Endometrial microvascular endothelial cells (primary cell): ENCODE results near the gene ITGB4. TPM values are rescaled to one million over a fixed set of nuclear protein-coding genes. Genes with fewer than 3 reads are reported as not detected.
"Not testable (repeated sequence)": the region's sequence is repeated elsewhere in the genome, so short reads cannot be mapped to it uniquely, and the experiment has no call there.

Experiments
- in situ Hi-C: cut with HindIII; loops from 2 replicates; pipeline ENCODE4 v1.10.0; 2017; ENCODE audit warnings: low sequenced_read_pairs, low pct_unique_long_range_greater_than_20kb; ENCODE audit errors: inconsistent ontology term
- total RNA-seq: library from RNA; depleted of rRNA; stranded (reverse); fragments of >200 nt; gene quantifications from one replicate; pipeline ENCODE4 v1.2.3, GENCODE V29; 2015; ENCODE audit errors: inconsistent ontology term

The ITGB4 gene
- total RNA-seq, 1 donor from 2014 or later: 2.4 TPM

GRCh38 chr17:75759978-75760640 is 38.9 kb downstream of the ITGB4 start:
- in situ Hi-C loops: not testable (repeated sequence)

DNA sequence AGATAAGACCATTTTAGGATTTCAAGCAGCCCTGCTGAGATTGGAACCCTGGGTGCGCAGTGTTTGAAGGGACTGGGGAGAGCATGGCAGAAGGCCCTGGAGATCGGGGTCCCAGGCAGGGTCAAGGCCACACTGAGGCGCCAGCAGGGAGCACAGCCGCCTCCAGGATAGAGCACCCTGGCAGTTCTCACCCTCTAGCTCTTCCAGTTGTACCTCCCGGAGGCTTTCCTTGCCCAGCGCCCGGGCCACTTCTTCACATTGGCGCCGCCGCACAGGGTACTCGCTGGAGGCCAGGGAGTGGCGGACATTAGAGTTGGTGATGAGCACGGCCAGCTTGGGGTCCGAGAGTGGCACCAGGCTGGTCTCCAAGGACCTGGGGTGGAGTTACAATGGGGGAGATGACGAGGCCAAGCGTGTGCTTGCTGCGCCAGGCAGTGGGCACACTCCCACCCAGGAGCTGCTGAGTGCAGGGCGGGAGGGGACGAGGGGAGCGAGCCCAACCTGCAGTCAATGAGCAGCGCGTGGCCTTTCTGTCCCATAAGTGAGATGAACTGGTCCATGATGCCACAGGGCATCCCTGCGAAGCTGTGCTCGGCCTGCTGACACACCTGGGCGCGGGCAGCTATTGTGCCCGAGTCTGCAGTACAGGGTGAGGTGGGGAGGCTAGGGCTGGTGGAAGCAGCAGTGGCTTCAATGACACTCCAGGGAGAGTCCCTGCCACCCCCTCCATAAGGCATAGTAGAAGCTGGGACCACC is 41.4 kb downstream of the ITGB4 start:
- in situ Hi-C loops: no loop called here

GRCh38 chr17:75763269-75763607 is 42.0 kb downstream of the ITGB4 start:
- in situ Hi-C loops: no loop called here

DNA sequence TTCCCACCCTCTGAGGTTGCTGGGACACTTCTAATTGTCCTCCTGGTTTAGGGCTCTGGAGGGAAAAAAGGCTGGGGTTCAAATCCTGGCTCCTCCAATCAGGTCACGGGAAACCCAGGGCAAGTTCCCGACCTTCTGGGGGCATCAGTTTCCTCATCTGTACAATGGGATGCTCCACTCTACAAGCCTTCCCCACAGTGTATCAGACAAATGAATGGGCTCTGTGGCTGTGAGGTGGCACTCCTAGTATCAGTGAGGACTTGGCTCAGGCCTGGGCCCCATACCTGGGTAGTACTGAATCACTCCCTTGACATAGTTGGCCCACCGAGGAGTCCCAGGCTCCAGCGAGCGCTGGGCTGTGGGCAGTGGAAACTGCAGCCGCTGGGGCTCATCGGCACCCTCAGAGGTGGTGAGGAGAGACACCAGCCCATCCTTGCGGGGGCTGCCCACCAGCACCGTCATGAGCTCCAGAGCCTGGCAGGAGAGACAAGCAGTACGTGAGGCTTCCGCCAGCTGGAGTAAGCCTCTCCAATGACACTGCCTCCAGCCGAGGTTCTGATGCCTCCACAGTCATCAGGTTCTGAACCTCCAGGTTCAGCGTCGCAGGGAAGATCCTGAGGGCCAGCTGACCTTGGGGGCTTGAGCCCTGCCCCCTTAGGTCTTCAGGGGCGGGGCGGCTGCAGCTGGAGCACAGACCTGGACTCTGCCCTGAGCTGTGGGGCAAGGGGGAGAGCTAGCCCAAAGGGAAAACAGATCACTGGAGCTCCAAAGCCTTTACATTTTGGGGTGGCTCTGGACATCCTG is 42.6 kb downstream of the ITGB4 start:
- in situ Hi-C loops: no loop called here

GRCh38 chr17:75764417-75764710 is 43.1 kb downstream of the ITGB4 start:
- in situ Hi-C loops: no loop called here

GRCh38 chr17:75764711-75765421 is 43.6 kb downstream of the ITGB4 start, which contains the start of gene GALK1:
TSS of gene GALK1 (minus strand) at chr17:75765192. CDS start at chr17:75765136, 56 bp downstream.
- in situ Hi-C loops: no loop called here

- in situ Hi-C loops: no loop called here
Measured at GRCh38 chr17:75765981-75766380, 44.7 kb downstream of the ITGB4 start.

GRCh38 chr17:75767881-75768280 is 46.6 kb downstream of the ITGB4 start:
- in situ Hi-C loops: no loop called here

- in situ Hi-C loops: no loop called here
Measured at GRCh38 chr17:75769536-75769935, 48.3 kb downstream of the ITGB4 start.

DNA sequence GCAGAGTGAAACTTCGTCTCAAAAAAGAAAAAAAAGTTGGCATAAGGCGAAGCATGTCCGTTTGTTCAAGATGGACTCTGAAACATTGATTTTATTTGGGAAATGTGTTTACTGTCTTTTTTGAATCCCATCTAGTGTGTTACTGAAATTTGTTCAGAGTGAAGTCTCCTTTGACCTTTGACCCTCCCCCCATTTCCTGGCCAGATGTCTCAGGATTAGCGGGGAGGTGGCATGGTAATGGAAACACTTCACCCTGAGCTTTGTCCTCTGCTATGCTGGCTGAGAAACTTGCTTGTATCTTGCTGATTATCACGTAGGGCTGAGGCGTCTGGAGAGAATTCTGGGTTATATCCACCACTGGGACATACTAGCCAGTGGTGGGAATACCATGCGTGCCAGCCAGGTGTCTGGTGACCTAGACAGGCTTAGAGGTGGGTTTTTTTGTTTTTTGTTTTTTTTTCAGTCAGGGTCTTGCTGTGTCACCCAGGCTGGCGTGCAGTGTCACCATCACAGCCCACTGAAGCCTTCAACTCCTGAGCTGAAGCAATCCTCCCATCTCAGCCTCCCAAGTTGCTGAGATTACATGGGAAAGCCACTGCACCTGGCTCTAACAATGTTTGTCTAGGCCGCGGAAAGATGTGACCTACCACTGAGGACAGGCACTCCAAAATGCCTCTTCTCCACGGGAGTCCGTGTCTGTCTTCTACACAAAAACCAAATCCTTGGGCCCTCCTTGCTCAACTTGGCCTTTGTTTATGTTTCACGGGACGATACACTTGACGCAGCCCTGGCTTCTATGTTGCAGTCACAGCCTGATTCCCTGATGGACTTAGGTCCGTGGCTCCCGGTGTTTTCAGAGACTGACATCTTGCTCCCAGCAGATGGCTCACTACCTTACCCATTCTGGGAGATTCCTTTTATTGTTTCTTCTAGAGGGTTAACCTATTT is 50.3 kb downstream of the ITGB4 start:
- in situ Hi-C loops: no loop called here

GRCh38 chr17:75773121-75773807 is 52.0 kb downstream of the ITGB4 start:
- in situ Hi-C loops: no loop called here

DNA sequence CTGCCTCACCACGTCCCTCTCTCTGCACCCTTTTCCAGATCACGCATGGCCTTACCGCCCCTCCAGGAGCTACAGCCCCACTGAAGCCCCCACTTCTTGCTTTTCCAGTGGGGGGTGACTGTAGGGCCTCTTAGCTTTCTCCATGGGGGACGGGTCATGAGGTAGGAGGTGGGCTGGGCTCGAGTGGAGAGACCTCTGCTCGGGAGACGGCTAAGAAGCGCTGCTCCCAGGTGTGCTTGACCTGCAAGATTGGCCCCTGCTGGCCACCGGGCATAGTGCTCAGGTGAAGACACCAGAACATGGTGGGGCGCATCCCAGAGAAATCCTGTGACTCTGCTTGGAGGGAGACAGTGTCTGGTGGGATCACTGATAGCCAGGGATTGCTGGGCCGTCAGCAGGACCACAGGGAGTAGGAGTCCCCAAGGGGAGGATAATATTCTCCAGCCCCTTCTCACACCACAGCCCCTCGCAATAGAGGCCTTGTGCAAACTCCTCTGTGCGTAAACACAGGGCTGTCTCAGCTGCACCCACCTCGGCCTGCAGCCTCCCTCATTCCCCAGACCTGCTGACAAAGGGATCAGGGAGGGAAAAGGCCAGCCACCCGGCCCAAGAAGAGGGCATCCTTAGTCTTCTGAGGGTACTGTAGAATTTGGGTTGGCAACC is 52.7 kb downstream of the ITGB4 start:
- in situ Hi-C loops: no loop called here

GRCh38 chr17:75774471-75774990 is 53.3 kb downstream of the ITGB4 start:
- in situ Hi-C loops: no loop called here

DNA sequence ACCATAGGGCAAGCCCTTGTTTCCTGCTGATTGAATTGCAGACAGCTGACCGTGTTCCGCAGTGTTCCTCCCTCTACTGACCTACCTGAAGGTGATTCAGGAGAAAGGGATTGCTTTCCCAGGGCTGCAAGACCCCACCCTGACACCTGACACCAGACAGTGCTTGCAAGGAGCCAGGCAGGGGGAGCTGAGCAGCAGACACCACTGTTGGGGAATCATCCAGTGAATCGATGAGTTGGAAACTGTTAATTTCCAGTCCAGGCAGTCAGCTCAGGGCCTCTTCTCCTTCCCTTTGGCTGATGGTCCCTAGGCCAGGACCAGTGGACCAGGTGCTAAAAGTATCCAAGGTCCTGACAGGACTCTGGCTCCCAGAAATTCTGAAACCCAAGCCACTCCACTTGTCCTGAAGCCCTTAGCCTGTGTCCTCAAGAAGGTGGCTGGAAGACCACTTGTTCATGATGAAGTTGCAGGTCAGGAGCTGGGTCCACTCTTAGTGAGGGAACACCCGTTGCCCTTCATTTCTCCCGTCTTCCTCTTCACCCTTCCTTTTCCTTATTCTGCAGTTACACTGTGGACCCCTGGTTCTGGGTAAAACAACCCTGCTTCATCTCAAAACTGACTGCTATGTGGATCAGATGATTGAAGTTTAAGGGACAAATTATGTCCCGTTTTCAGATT is 53.9 kb downstream of the ITGB4 start:
- in situ Hi-C loops: no loop called here

GRCh38 chr17:75776386-75777295 is 55.4 kb downstream of the ITGB4 start:
- in situ Hi-C loops: no loop called here
